A673 (cell line): Measurements from ENCODE around the gene DNAJB2. TPM values are rescaled to one million over a fixed set of nuclear protein-coding genes. Genes with fewer than 3 reads are reported as not detected.

Experiments used
- BruUV-seq: library from RNA; stranded (reverse); fragments of 400-500 nt; replicated peaks from 2 replicates; lab custom pipeline; 2021; lab: Mats Ljungman, UMichigan
- CTCF ChIA-PET: fragments of 300-600 bp; sonication (Branson Sonifier 250); formaldehyde crosslinking; loops from one replicate; lab custom pipeline; 2022; ENCODE audit warnings: antibody characterized with exemption; lab: Charles Lee
- POLR2A ChIA-PET: fragments of 300-600 bp; sonication (Branson Sonifier 250); formaldehyde crosslinking; loops from one replicate; lab custom pipeline; 2022; ENCODE audit warnings: antibody characterized with exemption; ENCODE audit not compliant: low non-redundant PET; lab: Charles Lee
- DNase-seq: peaks from one replicate; pipeline ENCODE4 v3.0.0-alpha.2; 2015; ENCODE audit warnings: low spot score
- H3K27ac ChIP-seq: fragments of 200-600 bp; sonication (generic); 2 replicates; pipeline ENCODE4 v1.5.1; 2016; ENCODE audit warnings: mixed run types, low read depth, mild to moderate bottlenecking, mixed read lengths, antibody characterized with exemption, low read length; ENCODE audit not compliant: poor library complexity, severe bottlenecking
- H3K27me3 ChIP-seq: fragments of 200-600 bp; sonication (generic); replicated peaks from 2 replicates; pipeline ENCODE4 v1.6.1; 2017; ENCODE audit warnings: mixed run types, low read depth, mild to moderate bottlenecking, mixed read lengths, antibody characterized with exemption, low read length; ENCODE audit not compliant: insufficient read depth, poor library complexity
- H3K36me3 ChIP-seq: fragments of 200-600 bp; sonication (generic); 2 replicates; pipeline ENCODE4 v1.6.1; 2016; ENCODE audit warnings: mixed run types, mild to moderate bottlenecking, mixed read lengths, antibody characterized with exemption, low read length; ENCODE audit not compliant: insufficient read depth, poor library complexity, severe bottlenecking
- H3K4me1 ChIP-seq: fragments of 200-600 bp; sonication (generic); 2 replicates; pipeline ENCODE4 v1.6.1; 2017; ENCODE audit warnings: mixed run types, mild to moderate bottlenecking, mixed read lengths, antibody characterized with exemption, low read length; ENCODE audit not compliant: insufficient read depth, poor library complexity, severe bottlenecking
- H3K4me3 ChIP-seq: fragments of 200-600 bp; sonication (generic); 2 replicates; pipeline ENCODE4 v1.5.1; 2016; ENCODE audit warnings: low read depth, mixed run types, mild to moderate bottlenecking, mixed read lengths, low read length; ENCODE audit not compliant: poor library complexity, severe bottlenecking
- H3K9me3 ChIP-seq: fragments of 200-600 bp; sonication (generic); 2 replicates; pipeline ENCODE4 v1.6.1; 2016; ENCODE audit warnings: mixed run types, low read depth, mild to moderate bottlenecking, mixed read lengths, antibody characterized with exemption, low read length; ENCODE audit not compliant: poor library complexity, severe bottlenecking
- CTCF ChIP-seq: fragments of 300-800, 200-600 bp; sonication (generic); conservative IDR thresholded peaks from 2 replicates; pipeline ENCODE4 v1.5.1; 2017; ENCODE audit warnings: low read depth, mild to moderate bottlenecking, antibody characterized with exemption, low read length, moderate library complexity, mixed read lengths
- EZH2 ChIP-seq: fragments of 200-600 bp; sonication (generic); IDR thresholded peaks from 2 replicates; pipeline ENCODE4 v1.6.1; 2017; ENCODE audit warnings: borderline replicate concordance, low read depth, mild to moderate bottlenecking, mixed read lengths, antibody characterized with exemption, low read length; ENCODE audit not compliant: poor library complexity, severe bottlenecking
- intact Hi-C: fragments of 100-400 bp; cut with micrococcal nuclease; formaldehyde crosslinking; loops from one replicate; pipeline ENCODE4 v1.10.0; 2022; ENCODE audit not compliant: unreplicated experiment
- total RNA-seq: library from RNA; stranded (reverse); gene quantifications from 2 replicates; pipeline ENCODE4 v1.2.3, GENCODE V29; 2021

DNAJB2 gene
- total RNA-seq, 1 experiment from 2014 or later: 24.4 TPM

GRCh38 chr2:219304223-219304622 lies 25.1 kb downstream of the DNAJB2 start:
- no peak overlapping the region for H3K27ac ChIP-seq
- TF ChIP-seq CTCF: no peak
- no peak for TF ChIP-seq EZH2
- no peaks in the 10 kb centered on the region for H3K36me3 ChIP-seq
- no peak for DNase-seq
- ChIA-PET POLR2A (no interaction called here), CTCF (no interaction called here)
- intact Hi-C loops: no loop called here
- BruUV-seq: no TSS peak
- H3K9me3 ChIP-seq: no peaks in the 10 kb centered on the region
- H3K4me1 ChIP-seq: no peaks in the 10 kb centered on the region
- H3K4me3 ChIP-seq: no peak overlapping the region
- peaks cover 88% of the 10 kb centered on the region for H3K27me3 ChIP-seq

- TF ChIP-seq EZH2 (no peak), CTCF (no peak)
- H3K27me3 ChIP-seq: peaks cover 85% of the 10 kb centered on the region
- BruUV-seq: no TSS peak
- DNase-seq: no peak
- ChIA-PET POLR2A (interaction anchor here (0.6 kb wide), 1 partner anchor 8 kb away, joined by 3 read pairs; no protein-coding TSS in a partner anchor), CTCF (no interaction called here)
- H3K27ac ChIP-seq: no peak overlapping the region
- intact Hi-C loops: no loop called here
- no peaks in the 10 kb centered on the region for H3K4me1 ChIP-seq
- H3K9me3 ChIP-seq: no peaks in the 10 kb centered on the region
- H3K36me3 ChIP-seq: no peaks in the 10 kb centered on the region
- no peak overlapping the region for H3K4me3 ChIP-seq
These were observed 26.9 kb downstream of the DNAJB2 start for GRCh38 chr2:219306047-219306446.

GRCh38 chr2:219308142-219309101 lies 29.3 kb downstream of the DNAJB2 start:
- intact Hi-C loops: no loop called here

More at GRCh38 chr2:219308142-219309101, 29.3 kb downstream of the DNAJB2 start:
- Histone ChIP-seq H3K27ac (no peak overlapping the region), H3K4me3 (no peak overlapping the region), H3K36me3 (no peaks in the 10 kb centered on the region), H3K9me3 (no peaks in the 10 kb centered on the region), H3K27me3 (peaks cover 68% of the 10 kb centered on the region), H3K4me1 (no peaks in the 10 kb centered on the region)
- peak; percentile 78 for DNase-seq
- TF ChIP-seq EZH2 (no peak), CTCF (no peak)
- no TSS peak for BruUV-seq
- ChIA-PET CTCF (no interaction called here), POLR2A (no interaction called here)
